GM12801 (cell line): ENCODE measurements around the gene CCNT2.

Source experiments
- CTCF ChIP-seq: IDR thresholded peaks from one replicate; pipeline ENCODE4 v1.5.1; 2011; ENCODE audit warnings: control low read depth; ENCODE audit not compliant: insufficient read length; ENCODE audit errors: extremely low read depth

CCNT2 gene

GRCh38 chr2:134973241-134974138 is 54.9 kb downstream of the CCNT2 start:
- TF ChIP-seq CTCF = no peak

- no peak for TF ChIP-seq CTCF
These were observed 56.8 kb downstream of the CCNT2 start for GRCh38 chr2:134975281-134976009.

- TF ChIP-seq CTCF = no peak
These were observed 57.6 kb downstream of the CCNT2 start for GRCh38 chr2:134976074-134976702.

GRCh38 chr2:134979221-134979620 is 60.6 kb downstream of the CCNT2 start:
- TF ChIP-seq CTCF = no peak

GRCh38 chr2:134980639-134981038 is 62.0 kb downstream of the CCNT2 start:
- TF ChIP-seq CTCF = no peak

- TF ChIP-seq CTCF = no peak
These were observed 64.0 kb downstream of the CCNT2 start for GRCh38 chr2:134982603-134983002.

- no peak for TF ChIP-seq CTCF
These were observed 66.4 kb downstream of the CCNT2 start for GRCh38 chr2:134985061-134985460.
